K562 (cell line): ENCODE measurements around the gene LSR. TPM values are rescaled to one million over a fixed set of nuclear protein-coding genes. Genes with fewer than 3 reads are reported as not detected.

Source experiments
- ATAC-seq: fragments of 200-7000 bp; cut with Tn5 transposase; 3 replicates; pipeline ENCODE4 v1.9.1; 2020; ENCODE audit warnings: moderate library complexity
- BruUV-seq: library from RNA; stranded (reverse); fragments of 400-500 nt; replicated peaks from 2 replicates; lab custom pipeline; 2021; lab: Mats Ljungman, UMichigan
- CTCF ChIA-PET: fragments of 300-600 bp; formaldehyde crosslinking; extraction: SDS; loops from one replicate; lab custom pipeline; 2021; ENCODE audit warnings: low intra/inter-chr PET ratio; lab: Yijun Ruan, JAX
- POLR2A ChIA-PET: fragments of 300-600, 350-650 bp; sonication (Branson Sonifier 250); formaldehyde crosslinking; extraction: SDS; loops from one replicate; lab custom pipeline; 2021; ENCODE audit warnings: antibody characterized with exemption, inconsistent platforms; lab: Yijun Ruan, JAX
- DNase-seq, 4 experiments: peaks; one replicate each; pipeline versions ENCODE4 v3.0.0 to v3.0.0-alpha.2; 2011 to 2018; ENCODE audit warnings: low spot score in 3 of 4, mixed read lengths in 3 of 4; ENCODE audit errors: extremely low read depth in 1 of 4
- FAIRE-seq: peaks from 2 replicates; lab custom pipeline; 2011; peaks lifted over from hg19 to GRCh38; lab: Jason Lieb, UNC
- H2AFZ ChIP-seq: 2 replicates; pipeline ENCODE4 v1.6.0; 2011; ENCODE audit warnings: low read depth, low read length, control low read depth, inconsistent platforms
- H3K27ac ChIP-seq: fragments of 200-600 bp; 3 replicates; pipeline ENCODE4 v1.8.0; 2011; ENCODE audit warnings: low read depth, mild to moderate bottlenecking, control low read depth, inconsistent platforms, low read length, moderate library complexity, mixed read lengths; ENCODE audit errors: extremely low read depth
- H3K27me3 ChIP-seq, 2 experiments: fragments of 300-600 bp in 1 of 2; 2 replicates in 1 of 2; 3 replicates in 1 of 2; pipeline versions ENCODE4 v1.6.0 to v1.8.0; 2011; ENCODE audit warnings: inconsistent platforms in 2 of 2, low read length in 2 of 2, mild to moderate bottlenecking in 1 of 2, mixed read lengths in 1 of 2, moderate library complexity in 1 of 2; ENCODE audit not compliant: control insufficient read depth in 2 of 2, insufficient read depth in 2 of 2
- H3K36me3 ChIP-seq: fragments of 300-600 bp; 3 replicates; pipeline ENCODE4 v1.8.0; 2011; ENCODE audit warnings: mild to moderate bottlenecking, low read length, inconsistent platforms; ENCODE audit not compliant: control insufficient read depth, insufficient read depth
- H3K4me1 ChIP-seq, 2 experiments: fragments of 200-600 bp in 1 of 2; replicated peaks in 1 of 2; 2 replicates in 1 of 2; 3 replicates in 1 of 2; pipeline versions ENCODE4 v1.5.1 to v1.8.0; 2011; ENCODE audit warnings: inconsistent platforms in 2 of 2, low read length in 2 of 2, mild to moderate bottlenecking in 1 of 2, mixed read lengths in 1 of 2, moderate library complexity in 1 of 2; ENCODE audit not compliant: control insufficient read depth in 2 of 2, insufficient read depth in 2 of 2
- H3K4me2 ChIP-seq: 2 replicates; pipeline ENCODE4 v1.6.1; 2011; ENCODE audit warnings: low read length, control low read depth, inconsistent platforms, mixed read lengths; ENCODE audit not compliant: insufficient read depth
- H3K4me3 ChIP-seq: fragments of 200-600 bp; sonication (generic), shearing (Covaris generic); 2 replicates; pipeline ENCODE4 v1.5.1; 2016; ENCODE audit warnings: control low read depth, inconsistent platforms
- H3K79me2 ChIP-seq: fragments of 200-600 bp; 3 replicates; pipeline ENCODE4 v1.8.0; 2011; ENCODE audit warnings: low read length, inconsistent platforms; ENCODE audit not compliant: control insufficient read depth, insufficient read depth
- H3K9ac ChIP-seq, 2 experiments: 2 replicates each; pipeline versions ENCODE4 v1.6.0 to v1.6.1; 2011; ENCODE audit warnings: low read depth in 2 of 2, low read length in 2 of 2, control low read depth in 1 of 2, inconsistent platforms in 1 of 2, mild to moderate bottlenecking in 1 of 2, mixed read lengths in 1 of 2; ENCODE audit not compliant: insufficient read depth in 1 of 2
- H3K9me1 ChIP-seq: one replicate; pipeline ENCODE4 v1.6.0; 2011; ENCODE audit warnings: inconsistent platforms, mild to moderate bottlenecking, low read length, moderate library complexity; ENCODE audit not compliant: control insufficient read depth, insufficient read depth
- H3K9me3 ChIP-seq: replicated peaks from 2 replicates; pipeline ENCODE4 v1.5.1; 2011; ENCODE audit warnings: low read depth, low read length, inconsistent platforms; ENCODE audit not compliant: control insufficient read depth, insufficient read depth
- H4K20me1 ChIP-seq: replicated peaks from 2 replicates; pipeline ENCODE4 v1.6.1; 2011; ENCODE audit warnings: low read length, inconsistent platforms, mixed read lengths; ENCODE audit not compliant: control insufficient read depth, insufficient read depth
- GABPA ChIP-seq: fragments of 200-800 bp; sonication (Bioruptor generic); conservative IDR thresholded peaks from 2 replicates; pipeline ENCODE4 v1.6.1; 2016; ENCODE audit warnings: low read depth, missing genetic modification characterization, missing compliant biosample characterization
- HDAC3 ChIP-seq: fragments of 450-650 bp; IDR thresholded peaks from 2 replicates; pipeline ENCODE4 v1.6.1; 2018; ENCODE audit warnings: borderline replicate concordance, mild to moderate bottlenecking, moderate library complexity; ENCODE audit not compliant: partially characterized antibody
- HEY1 ChIP-seq: fragments of 250-450 bp; sonication (Bioruptor Pico); IDR thresholded peaks from 2 replicates; pipeline ENCODE4 v1.5.0; 2020; ENCODE audit warnings: mild to moderate bottlenecking, moderate library complexity, borderline replicate concordance
- MYNN ChIP-seq, 2 experiments: sonication (generic); formaldehyde crosslinking in 1 of 2; IDR thresholded peaks; 2 replicates each; pipeline versions ENCODE4 v1.5.0 to v1.6.1; 2016 to 2020; ENCODE audit warnings: antibody characterized with exemption in 1 of 2, missing genetic modification reagents in 1 of 2
- XRCC5 ChIP-seq: fragments of 200-400 bp; formaldehyde crosslinking; IDR thresholded peaks from 2 replicates; pipeline ENCODE4 v1.6.1; 2017; ENCODE audit warnings: low read depth, mild to moderate bottlenecking, low read length
- ZEB2 ChIP-seq: fragments of 450-650 bp; IDR thresholded peaks from 2 replicates; pipeline ENCODE4 v1.6.1; 2016
- WGBS: fragments of 100-300 bp; shearing (Covaris generic); methylation state at CpG from one replicate; pipeline ENCODE4 v1.1.6; 2016; ENCODE audit warnings: low coverage, mixed read lengths; ENCODE audit not compliant: insufficient coverage; ENCODE audit errors: missing lambda C conversion rate; 5-methylcytosine and 5-hydroxymethylcytosine counted together
- in situ Hi-C: fragments of 300-500 bp; cut with MboI; formaldehyde crosslinking; loops from 4 replicates; pipeline ENCODE4 v1.15.0; 2018; ENCODE audit warnings: inconsistent platforms, mixed read lengths
- intact Hi-C: fragments of 100-400 bp; cut with micrococcal nuclease; formaldehyde crosslinking; loops from 2 replicates; pipeline ENCODE4 v1.14.2; 2022
- polyA plus RNA-seq, 8 experiments: library from polyadenylated mRNA; depleted of rRNA in 4 of 8; stranded (reverse) in 5 of 8; unstranded in 3 of 8; fragments of >200 nt; fragmentation: Nextera tagmentation in 2 of 8; fragmentation: Illumina TruSeq in 1 of 8; extraction: Ambion mirVana in 2 of 8; extraction: Trizol in 1 of 8; gene quantifications; 2 replicates each; pipeline versions ENCODE4 v1.2.1 to v1.2.3, GENCODE V29; 2011 to 2014; ENCODE audit warnings: inconsistent platforms in 1 of 8, missing spikeins in 1 of 8
- total RNA-seq, 7 experiments: library from RNA; depleted of rRNA in 6 of 7; stranded (reverse); fragments of >200 nt in 6 of 7; fragmentation: Illumina TruSeq in 2 of 7; extraction: Trizol in 2 of 7; gene quantifications; 2 replicates each; pipeline versions ENCODE4 v1.2.1 to v1.2.3, GENCODE V29; 2011 to 2021; ENCODE audit warnings: low replicate concordance in 1 of 7
- TF ChIP-seq, protein P1 (sequence below): fragments of 250-450 bp; sonication (Bioruptor Pico); IDR thresholded peaks from 2 replicates; pipeline ENCODE4 v1.5.1; 2021; ENCODE audit warnings: mild to moderate bottlenecking

LSR gene
- total and polyA plus RNA-seq, 9 of the 15 experiments (the other 6 are each of a cell fraction or from before 2014, with no cell fraction given): 0.44 to 87.9 (median 28.0) TPM

GRCh38 chr19:35292421-35293362 is 43.9 kb downstream of the LSR start:
- Histone ChIP-seq H4K20me1 (no peaks in the 10 kb centered on the region), H3K36me3 (no peaks in the 10 kb centered on the region), H3K27ac (no peak overlapping the region), H2AFZ (no peak overlapping the region), H3K79me2 (no peaks in the 10 kb centered on the region), H3K27me3 (peaks cover 2 to 12% of the 10 kb centered on the region in 2 experiments; a peak in 3 of 5 replicates), H3K4me3 (no peak overlapping the region), H3K9ac (0 out of 4 replicates have a peak overlapping the region, but pooled peaks of 1 of the 2 experiments have one; percentile 23), H3K9me3 (no peaks in the 10 kb centered on the region), H3K4me1 (peaks cover 23 to 55% of the 10 kb centered on the region in 2 experiments; a peak in 4 of 5 replicates), H3K4me2 (no peak overlapping the region), H3K9me1 (peaks cover 6% of the 10 kb centered on the region)
- ATAC-seq: no peak
- ChIA-PET POLR2A (interaction anchor here (0.5 to 1.3 kb wide), 2 partner anchors 16 to 228 kb away, joined by 3 to 10 read pairs; no protein-coding TSS in a partner anchor), CTCF (no interaction called here)
- TF ChIP-seq XRCC5 (no peak), ZEB2 (0 out of 2 replicates have a peak, but pooled peaks have one; percentile 13)
- DNase-seq: no peak
- in situ Hi-C loops (no loop called here), intact Hi-C loops (no loop called here)
- FAIRE-seq: no peak
- no TSS peak for BruUV-seq
- WGBS: 28% methylated on average over 23 of the region's 23 CpGs

DNA sequence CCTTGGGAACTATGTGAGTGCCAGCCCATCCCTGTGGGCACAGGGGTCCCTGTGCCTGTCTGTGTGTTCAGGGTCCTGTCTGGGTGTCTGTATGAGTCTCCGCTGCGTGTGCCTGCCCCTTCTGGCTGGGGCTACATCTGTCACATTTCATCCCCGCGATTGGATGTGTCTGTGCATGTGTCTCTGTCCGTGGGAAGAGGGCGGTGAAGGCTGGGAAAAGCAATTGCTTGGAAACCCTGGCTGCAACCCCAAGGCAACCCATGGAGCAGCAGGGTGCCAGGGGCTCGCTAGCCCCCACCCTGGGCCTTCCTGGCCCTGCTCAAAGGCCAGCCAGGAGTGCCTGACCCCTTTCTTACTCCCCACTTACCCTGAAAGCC is 44.5 kb downstream of the LSR start:
- H3K9ac ChIP-seq: no peak overlapping the region
- H3K27ac ChIP-seq: no peak overlapping the region
- no peaks in the 10 kb centered on the region for H3K79me2 ChIP-seq
- no peak overlapping the region for H2AFZ ChIP-seq
- intact Hi-C loops: no loop called here
- ATAC-seq (peak; percentile 18; the same call in 1 of the 3 replicates), FAIRE-seq (no peak), DNase-seq (no peak)
- no peak overlapping the region for H3K4me2 ChIP-seq
- POLR2A ChIA-PET: no interaction called here
- H4K20me1 ChIP-seq: no peaks in the 10 kb centered on the region
- CTCF ChIA-PET: no interaction called here
- whole genome bisulfite sequencing: 12% methylated on average over 7 of the region's 7 CpGs
- H3K36me3 ChIP-seq: no peaks in the 10 kb centered on the region
- no TSS peak for BruUV-seq
- H3K27me3 ChIP-seq: peaks cover 2 to 12% of the 10 kb centered on the region in 2 experiments; a peak in 3 of 5 replicates
- no peak for TF ChIP-seq HDAC3
- TF ChIP-seq, protein P1, sequence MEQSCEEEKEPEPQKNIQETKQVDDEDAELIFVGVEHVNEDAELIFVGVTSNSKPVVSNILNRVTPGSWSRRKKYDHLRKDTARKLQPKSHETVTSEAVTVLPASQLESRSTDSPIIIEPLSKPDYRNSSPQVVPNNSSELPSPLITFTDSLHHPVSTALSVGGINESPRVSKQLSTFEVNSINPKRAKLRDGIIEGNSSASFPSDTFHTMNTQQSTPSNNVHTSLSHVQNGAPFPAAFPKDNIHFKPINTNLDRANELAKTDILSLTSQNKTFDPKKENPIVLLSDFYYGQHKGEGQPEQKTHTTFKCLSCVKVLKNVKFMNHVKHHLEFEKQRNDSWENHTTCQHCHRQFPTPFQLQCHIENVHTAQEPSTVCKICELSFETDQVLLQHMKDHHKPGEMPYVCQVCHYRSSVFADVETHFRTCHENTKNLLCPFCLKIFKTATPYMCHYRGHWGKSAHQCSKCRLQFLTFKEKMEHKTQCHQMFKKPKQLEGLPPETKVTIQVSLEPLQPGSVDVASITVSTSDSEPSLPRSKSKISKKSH: no peak
- TF ChIP-seq GABPA (tag): no peak
- TF ChIP-seq MYNN (IDR thresholded peaks at IDR 0.05): no peak
- TF ChIP-seq MYNN (CRISPR knock-in tag; IDR thresholded peaks at IDR 0.05): no peak
- no peak for TF ChIP-seq HEY1
- TF ChIP-seq, all 486 proteins: peak for 0
- H3K9me3 ChIP-seq: no peaks in the 10 kb centered on the region
- peaks cover 6% of the 10 kb centered on the region for H3K9me1 ChIP-seq
- in situ Hi-C loops: no loop called here
- no peak overlapping the region for H3K4me3 ChIP-seq
- H3K4me1 ChIP-seq: peaks cover 29 to 62% of the 10 kb centered on the region in 2 experiments; a peak in 4 of 5 replicates
